HEK293T (cell line): ENCODE measurements around the gene RAB8B.

Experiments used
- ARNT ChIP-seq: fragments of 450-650 bp; IDR thresholded peaks from 2 replicates; pipeline ENCODE4 v1.6.1; 2017; ENCODE audit warnings: mild to moderate bottlenecking
- BHLHE40 ChIP-seq: fragments of 450-650 bp; IDR thresholded peaks from 2 replicates; pipeline ENCODE4 v1.6.1; 2016; ENCODE audit warnings: mild to moderate bottlenecking, moderate library complexity, borderline replicate concordance
- ELF4 ChIP-seq: fragments of 450-650 bp; IDR thresholded peaks from 2 replicates; pipeline ENCODE4 v1.6.1; 2017; ENCODE audit warnings: antibody characterized with exemption
- FOXA1 ChIP-seq: fragments of 450-650 bp; IDR thresholded peaks from 2 replicates; pipeline ENCODE4 v1.6.1; 2016; ENCODE audit warnings: mild to moderate bottlenecking
- FOXK2 ChIP-seq: fragments of 450-650 bp; IDR thresholded peaks from 2 replicates; pipeline ENCODE4 v1.6.1; 2016; ENCODE audit warnings: mild to moderate bottlenecking
- FOXM1 ChIP-seq: fragments of 450-650 bp; IDR thresholded peaks from 2 replicates; pipeline ENCODE4 v1.6.1; 2017; ENCODE audit warnings: mild to moderate bottlenecking, borderline replicate concordance
- HDGF ChIP-seq: fragments of 450-650 bp; IDR thresholded peaks from 2 replicates; pipeline ENCODE4 v1.6.1; 2017; ENCODE audit warnings: antibody characterized with exemption, borderline replicate concordance
- L3MBTL2 ChIP-seq: fragments of 450-650 bp; conservative IDR thresholded peaks from 2 replicates; pipeline ENCODE4 v1.6.1; 2016; ENCODE audit warnings: mild to moderate bottlenecking
- LEF1 ChIP-seq: fragments of 450-650 bp; IDR thresholded peaks from 2 replicates; pipeline ENCODE4 v1.6.1; 2017; ENCODE audit warnings: mild to moderate bottlenecking, borderline replicate concordance
- SP1 ChIP-seq: fragments of 450-650 bp; IDR thresholded peaks from 2 replicates; pipeline ENCODE4 v1.6.1; 2017
- SUZ12 ChIP-seq: fragments of 450-650 bp; IDR thresholded peaks from 2 replicates; pipeline ENCODE4 v1.6.1; 2016; ENCODE audit warnings: mild to moderate bottlenecking
- TARDBP ChIP-seq: fragments of 450-650 bp; IDR thresholded peaks from 2 replicates; pipeline ENCODE4 v1.6.1; 2016

GRCh38 chr15:63231206-63231605 is 41.8 kb downstream of the RAB8B start:
- TF ChIP-seq HDGF: no peak
- no peak for TF ChIP-seq FOXA1
- no peak for TF ChIP-seq FOXK2
- TF ChIP-seq ARNT: no peak
- TF ChIP-seq SUZ12: no peak
- TF ChIP-seq ELF4: no peak
- TF ChIP-seq L3MBTL2: no peak
- TF ChIP-seq FOXM1: no peak
- TF ChIP-seq SP1: no peak
- no peak for TF ChIP-seq TARDBP
- no peak for TF ChIP-seq BHLHE40
- no peak for TF ChIP-seq LEF1
